AG09319 (cell line): ENCODE results near the gene TBX3.
A peak's percentile ranks its signal among the peaks of the same experiment; 100 is the strongest.
"Not testable (repeated sequence)": the region's sequence is repeated elsewhere in the genome, so short reads cannot be mapped to it uniquely, and the experiment has no call there.

Experiments used
- DNase-seq: peaks from one replicate; pipeline ENCODE4 v3.0.0-alpha.2; 2010; ENCODE audit warnings: low read depth; ENCODE audit errors: extremely low read depth
- TF ChIP-seq, protein P1 (sequence below): IDR thresholded peaks from 2 replicates; pipeline ENCODE4 v1.5.1; 2011; ENCODE audit warnings: low read depth, mild to moderate bottlenecking, inconsistent platforms, low read length, moderate library complexity

Gene TBX3

DNA sequence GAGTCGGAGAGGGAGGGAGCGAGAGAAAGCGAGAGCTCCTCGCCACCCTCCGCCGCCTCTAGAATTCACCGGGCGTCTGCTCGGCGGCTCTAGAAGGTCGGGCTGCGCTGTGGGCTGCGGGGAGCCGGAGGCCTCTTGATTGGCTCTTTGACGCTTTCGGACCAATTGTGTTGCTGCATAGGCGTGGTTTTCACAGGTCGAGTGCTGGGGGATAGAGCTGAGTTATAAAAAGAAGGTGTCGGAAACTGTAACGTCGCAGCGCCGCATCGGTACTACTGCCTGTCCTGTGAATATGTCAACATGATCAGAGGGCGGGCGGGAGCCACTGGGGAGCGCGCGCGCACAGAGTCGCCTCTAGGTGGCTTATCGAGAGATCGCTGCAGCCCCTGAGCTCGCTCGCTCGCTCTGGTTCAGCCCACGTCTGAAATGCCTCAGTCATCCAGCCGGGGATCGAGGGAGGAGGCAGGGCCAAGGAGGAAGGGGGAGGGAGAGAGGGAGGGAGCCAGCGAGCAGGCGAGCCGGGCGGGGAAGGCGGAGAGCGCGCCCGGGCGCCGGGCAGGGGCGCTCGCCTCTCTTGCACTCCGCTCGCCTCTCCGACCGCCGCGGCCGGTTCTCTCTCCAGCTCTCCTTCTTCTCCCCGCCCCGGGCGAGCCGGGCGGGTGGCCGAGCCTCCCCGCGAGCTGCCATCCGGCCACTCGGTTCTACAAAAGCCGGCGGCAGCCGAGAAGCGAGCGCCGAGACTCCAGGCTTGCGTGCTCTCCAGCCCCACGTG is at the start of gene TBX3:
TBX3 (minus strand) TSS at position 78 of the 772 bp plus-strand sequence. CDS start 975 bp downstream, outside the sequence.
- peak; percentile 99 for DNase-seq
- TF ChIP-seq, protein P1, sequence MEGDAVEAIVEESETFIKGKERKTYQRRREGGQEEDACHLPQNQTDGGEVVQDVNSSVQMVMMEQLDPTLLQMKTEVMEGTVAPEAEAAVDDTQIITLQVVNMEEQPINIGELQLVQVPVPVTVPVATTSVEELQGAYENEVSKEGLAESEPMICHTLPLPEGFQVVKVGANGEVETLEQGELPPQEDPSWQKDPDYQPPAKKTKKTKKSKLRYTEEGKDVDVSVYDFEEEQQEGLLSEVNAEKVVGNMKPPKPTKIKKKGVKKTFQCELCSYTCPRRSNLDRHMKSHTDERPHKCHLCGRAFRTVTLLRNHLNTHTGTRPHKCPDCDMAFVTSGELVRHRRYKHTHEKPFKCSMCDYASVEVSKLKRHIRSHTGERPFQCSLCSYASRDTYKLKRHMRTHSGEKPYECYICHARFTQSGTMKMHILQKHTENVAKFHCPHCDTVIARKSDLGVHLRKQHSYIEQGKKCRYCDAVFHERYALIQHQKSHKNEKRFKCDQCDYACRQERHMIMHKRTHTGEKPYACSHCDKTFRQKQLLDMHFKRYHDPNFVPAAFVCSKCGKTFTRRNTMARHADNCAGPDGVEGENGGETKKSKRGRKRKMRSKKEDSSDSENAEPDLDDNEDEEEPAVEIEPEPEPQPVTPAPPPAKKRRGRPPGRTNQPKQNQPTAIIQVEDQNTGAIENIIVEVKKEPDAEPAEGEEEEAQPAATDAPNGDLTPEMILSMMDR: peak; percentile 60

DNA sequence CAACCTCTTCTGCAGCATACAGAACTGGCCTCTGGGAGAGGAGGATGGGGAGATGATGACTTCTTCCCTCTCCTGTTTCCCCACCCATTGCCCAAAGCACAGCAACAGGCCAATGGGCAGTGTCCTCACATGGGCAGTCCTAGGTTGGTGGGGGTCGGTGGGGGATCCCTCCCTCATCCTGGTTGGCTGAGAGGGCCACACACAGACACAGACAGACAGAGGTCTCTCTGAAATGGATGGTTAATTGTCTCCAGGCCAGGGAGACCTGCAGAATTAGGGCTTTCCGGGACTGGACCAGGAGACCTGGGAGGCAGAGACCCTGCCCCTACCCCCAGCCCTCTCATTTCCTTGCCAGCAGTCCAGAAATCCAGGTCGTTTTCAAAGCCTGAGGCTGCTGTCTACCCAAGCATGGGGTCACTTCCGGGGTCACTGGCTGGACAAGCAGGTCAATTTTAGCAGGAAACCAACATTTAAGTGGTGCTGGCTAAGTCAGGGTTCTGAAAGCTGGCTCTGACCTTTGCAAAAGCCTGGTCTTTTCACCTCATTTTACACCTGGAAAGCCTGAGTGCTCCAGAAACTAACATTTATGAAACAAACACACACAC is 48.6 kb upstream of the TBX3 start:
- no peak for DNase-seq
- TF ChIP-seq, protein P1: no peak

DNA sequence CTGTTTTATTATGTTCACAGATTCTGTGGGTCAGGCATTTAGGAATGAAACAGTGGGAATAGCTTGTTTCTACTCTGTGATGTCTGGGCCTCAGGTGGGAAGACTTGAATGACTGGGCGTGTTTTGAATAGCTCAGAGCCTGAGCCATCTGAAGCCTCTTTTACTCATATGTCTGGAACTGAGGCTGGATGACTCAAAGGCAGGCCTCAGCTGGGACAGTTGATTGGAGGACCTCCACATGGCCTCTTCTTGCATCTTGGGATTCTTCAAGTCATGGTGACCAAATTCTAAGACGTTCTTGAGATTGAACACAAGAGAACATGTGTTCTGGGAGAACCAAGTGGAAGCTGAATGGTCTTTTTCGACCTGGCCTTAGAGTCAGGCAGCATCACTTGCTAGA is 45.8 kb upstream of the TBX3 start:
- peak; percentile 14 for DNase-seq
- TF ChIP-seq, protein P1: no peak

DNA sequence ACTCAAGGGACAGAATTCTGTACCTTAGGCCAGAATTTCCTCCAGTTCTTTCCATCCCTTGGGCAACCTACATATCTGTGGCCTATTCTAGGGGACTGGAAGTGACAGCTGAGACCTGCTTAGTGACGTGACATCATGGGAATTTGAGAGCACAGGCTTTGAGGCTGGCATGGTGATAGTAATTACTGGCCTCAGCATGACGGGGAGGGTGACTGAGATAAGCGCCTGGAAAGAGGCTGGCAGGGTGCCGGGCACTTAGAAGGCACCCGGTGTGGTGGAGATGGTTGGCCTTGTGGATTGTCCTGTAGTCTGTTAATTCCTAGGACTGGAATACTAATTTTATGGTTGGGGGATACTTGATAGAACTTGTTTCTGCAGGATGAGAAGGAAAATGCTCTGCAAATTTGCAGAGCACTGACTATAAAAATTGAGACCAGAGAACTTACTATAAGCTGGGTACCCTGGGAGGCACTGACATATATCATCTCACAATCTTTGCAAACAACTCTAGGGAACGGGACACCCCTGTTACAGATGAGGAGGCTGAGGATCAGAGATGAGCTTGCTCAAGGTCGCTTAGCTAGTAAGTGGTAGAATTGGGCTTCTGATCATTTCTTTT is 42.2 kb upstream of the TBX3 start:
- TF ChIP-seq, protein P1: no peak
- no peak for DNase-seq

DNA sequence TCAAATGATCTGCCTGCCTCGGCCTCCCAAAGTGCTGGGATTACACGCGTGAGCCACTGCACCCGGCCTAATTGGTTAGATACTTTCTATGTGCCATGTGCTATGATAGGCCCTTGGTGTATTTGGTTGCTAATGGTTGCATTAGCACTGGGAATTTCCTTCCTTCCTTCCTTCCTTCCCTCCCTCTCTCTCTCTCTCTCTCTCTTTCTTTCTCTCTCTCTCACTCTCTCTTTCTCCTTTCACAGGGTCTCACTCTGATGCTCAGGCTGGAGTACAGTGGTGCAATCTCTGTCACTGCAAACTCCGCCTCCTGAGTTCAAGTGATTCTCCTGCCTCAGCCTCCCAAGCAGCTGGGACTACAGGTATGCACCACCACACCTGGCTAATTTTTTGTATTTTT is 38.2 kb upstream of the TBX3 start:
- not testable (repeated sequence) for DNase-seq

DNA sequence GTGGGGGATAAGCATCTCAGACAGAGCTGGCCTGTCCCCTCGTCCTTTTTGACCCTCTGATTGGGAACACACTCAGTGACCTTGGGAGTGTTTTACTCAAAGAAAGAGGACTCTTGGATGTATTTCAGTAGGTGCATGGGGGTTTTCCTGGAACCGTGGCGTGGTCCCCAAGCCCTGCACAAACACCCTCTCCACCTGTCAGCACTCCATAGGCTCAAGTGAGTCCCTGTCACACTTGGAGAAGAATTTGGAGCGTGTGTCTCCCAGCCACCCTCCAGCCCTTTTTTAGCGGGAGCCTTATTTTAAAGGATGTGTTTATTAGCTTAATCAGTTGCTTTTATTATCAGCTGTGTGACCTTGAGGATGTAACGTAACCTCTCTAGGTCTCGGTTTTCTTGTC is 37.3 kb upstream of the TBX3 start:
- TF ChIP-seq, protein P1: no peak

DNA sequence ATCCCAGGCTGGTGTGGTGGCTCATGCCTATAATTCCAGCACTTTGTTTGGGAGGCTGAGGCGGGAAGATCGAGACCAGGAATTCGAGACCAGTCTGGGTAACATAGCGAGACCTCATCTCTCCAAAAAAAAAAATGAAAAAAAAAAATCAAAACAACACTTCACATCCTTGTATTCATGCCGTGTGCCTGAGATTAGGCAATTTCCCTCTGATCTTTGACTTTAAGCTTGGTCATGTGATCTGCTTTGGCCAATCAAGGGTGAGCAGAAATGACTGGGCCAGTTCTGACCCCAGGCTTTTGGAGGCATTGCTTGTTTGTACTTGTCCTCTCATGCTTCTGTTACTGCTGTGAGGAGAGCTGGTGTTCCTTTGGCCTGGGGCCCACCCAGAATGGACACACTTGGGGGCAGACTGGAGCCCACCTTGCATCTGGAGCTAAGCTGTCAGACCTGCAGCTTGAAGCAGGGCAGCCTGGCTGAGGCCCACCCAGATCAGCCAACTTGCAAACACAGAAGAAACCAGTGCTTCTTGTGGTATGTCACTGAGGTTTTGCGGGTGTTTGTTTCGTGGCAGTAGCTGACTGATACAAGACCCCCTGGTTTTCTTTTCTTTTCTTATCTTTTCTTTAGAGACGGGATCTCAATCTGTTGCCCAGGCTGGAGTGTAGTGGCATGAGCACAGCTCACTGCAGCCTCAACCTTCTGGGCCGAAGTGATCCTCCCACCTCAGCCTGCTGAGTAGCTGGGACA is 29.7 kb upstream of the TBX3 start:
- no peak for DNase-seq

More for the DNA sequence above, 37.3 kb upstream of the TBX3 start:
- DNase-seq: no peak

More for the DNA sequence above, 29.7 kb upstream of the TBX3 start:
- TF ChIP-seq, protein P1: no peak
